ENCODE data around the gene GRM7.

The GRM7 gene

GRCh38 chr3:7536510-7536909 lies 675.6 kb downstream of the GRM7 start:
- Histone ChIP-seq H3K27me3 (ENCODE audit: control insufficient read depth in 1 of 2, insufficient read depth in 2 of 2, low read length in 2 of 2) (no peaks in the 10 kb centered on the region), H3K27ac (ENCODE audit: low read depth, low read length) (no peak overlapping the region), H3K9ac (ENCODE audit: low read depth in 1 of 2, low read length in 2 of 2) (no peak overlapping the region), H3K36me3 (ENCODE audit: control insufficient read depth in 1 of 2, insufficient read depth in 2 of 2, low read length in 2 of 2) (no peaks in the 10 kb centered on the region), H3K9me3 (ENCODE audit: control insufficient read depth in 1 of 2, low read length in 2 of 2) (no peaks in the 10 kb centered on the region), H3K4me3 (ENCODE audit: low read depth in 1 of 2, low read length in 2 of 2) (no peak overlapping the region), H3K4me1 (ENCODE audit: control insufficient read depth in 1 of 2, insufficient read depth in 2 of 2, low read length in 2 of 2) (no peaks in the 10 kb centered on the region)

- Histone ChIP-seq H3K27me3 (ENCODE audit: control insufficient read depth in 1 of 2, insufficient read depth in 2 of 2, low read length in 2 of 2) (no peaks in the 10 kb centered on the region), H3K9me3 (ENCODE audit: control insufficient read depth in 1 of 2, low read length in 2 of 2) (no peaks in the 10 kb centered on the region), H3K36me3 (ENCODE audit: control insufficient read depth in 1 of 2, insufficient read depth in 2 of 2, low read length in 2 of 2) (no peaks in the 10 kb centered on the region), H3K27ac (ENCODE audit: low read depth, low read length) (no peak overlapping the region), H3K4me1 (ENCODE audit: control insufficient read depth in 1 of 2, insufficient read depth in 2 of 2, low read length in 2 of 2) (no peaks in the 10 kb centered on the region), H3K4me3 (ENCODE audit: low read depth in 1 of 2, low read length in 2 of 2) (no peak overlapping the region), H3K9ac (ENCODE audit: low read depth in 1 of 2, low read length in 2 of 2) (no peak overlapping the region)
Measured at GRCh38 chr3:7536921-7537320, 676.0 kb downstream of the GRM7 start.

GRCh38 chr3:7543294-7543880 lies 682.5 kb downstream of the GRM7 start:
- H3K9me3 ChIP-seq (ENCODE audit: control insufficient read depth in 1 of 2, low read length in 2 of 2) = no peaks in the 10 kb centered on the region
- H3K36me3 ChIP-seq (ENCODE audit: control insufficient read depth in 1 of 2, insufficient read depth in 2 of 2, low read length in 2 of 2) = no peaks in the 10 kb centered on the region
- no peaks in the 10 kb centered on the region for H3K4me1 ChIP-seq (ENCODE audit: control insufficient read depth in 1 of 2, insufficient read depth in 2 of 2, low read length in 2 of 2)
- H3K27ac ChIP-seq (ENCODE audit: low read depth, low read length) = no peak overlapping the region
- H3K4me3 ChIP-seq (ENCODE audit: low read depth in 1 of 2, low read length in 2 of 2) = no peak overlapping the region
- no peaks in the 10 kb centered on the region for H3K27me3 ChIP-seq (ENCODE audit: control insufficient read depth in 1 of 2, insufficient read depth in 2 of 2, low read length in 2 of 2)
- H3K9ac ChIP-seq (ENCODE audit: low read depth in 1 of 2, low read length in 2 of 2) = no peak overlapping the region

GRCh38 chr3:7545334-7545733 lies 684.4 kb downstream of the GRM7 start:
- Histone ChIP-seq H3K27ac (ENCODE audit: low read depth, low read length) (no peak overlapping the region), H3K36me3 (ENCODE audit: control insufficient read depth in 1 of 2, insufficient read depth in 2 of 2, low read length in 2 of 2) (no peaks in the 10 kb centered on the region), H3K9ac (ENCODE audit: low read depth in 1 of 2, low read length in 2 of 2) (no peak overlapping the region), H3K4me1 (ENCODE audit: control insufficient read depth in 1 of 2, insufficient read depth in 2 of 2, low read length in 2 of 2) (no peaks in the 10 kb centered on the region), H3K27me3 (ENCODE audit: control insufficient read depth in 1 of 2, insufficient read depth in 2 of 2, low read length in 2 of 2) (no peaks in the 10 kb centered on the region), H3K4me3 (ENCODE audit: low read depth in 1 of 2, low read length in 2 of 2) (no peak overlapping the region), H3K9me3 (ENCODE audit: control insufficient read depth in 1 of 2, low read length in 2 of 2) (no peaks in the 10 kb centered on the region)

GRCh38 chr3:7546253-7546652 lies 685.3 kb downstream of the GRM7 start:
- no peaks in the 10 kb centered on the region for H3K9me3 ChIP-seq (ENCODE audit: control insufficient read depth in 1 of 2, low read length in 2 of 2)
- H3K36me3 ChIP-seq (ENCODE audit: control insufficient read depth in 1 of 2, insufficient read depth in 2 of 2, low read length in 2 of 2) = no peaks in the 10 kb centered on the region
- H3K4me3 ChIP-seq (ENCODE audit: low read depth in 1 of 2, low read length in 2 of 2) = no peak overlapping the region
- H3K4me1 ChIP-seq (ENCODE audit: control insufficient read depth in 1 of 2, insufficient read depth in 2 of 2, low read length in 2 of 2) = no peaks in the 10 kb centered on the region
- no peak overlapping the region for H3K27ac ChIP-seq (ENCODE audit: low read depth, low read length)
- no peak overlapping the region for H3K9ac ChIP-seq (ENCODE audit: low read depth in 1 of 2, low read length in 2 of 2)
- no peaks in the 10 kb centered on the region for H3K27me3 ChIP-seq (ENCODE audit: control insufficient read depth in 1 of 2, insufficient read depth in 2 of 2, low read length in 2 of 2)

- Histone ChIP-seq H3K36me3 (ENCODE audit: control insufficient read depth in 1 of 2, insufficient read depth in 2 of 2, low read length in 2 of 2) (no peaks in the 10 kb centered on the region), H3K4me1 (ENCODE audit: control insufficient read depth in 1 of 2, insufficient read depth in 2 of 2, low read length in 2 of 2) (no peaks in the 10 kb centered on the region), H3K27ac (ENCODE audit: low read depth, low read length) (no peak overlapping the region), H3K9me3 (ENCODE audit: control insufficient read depth in 1 of 2, low read length in 2 of 2) (peaks cover 7 to 8% of the 10 kb centered on the region in 2 donors), H3K27me3 (ENCODE audit: control insufficient read depth in 1 of 2, insufficient read depth in 2 of 2, low read length in 2 of 2) (no peaks in the 10 kb centered on the region), H3K4me3 (ENCODE audit: low read depth in 1 of 2, low read length in 2 of 2) (no peak overlapping the region), H3K9ac (ENCODE audit: low read depth in 1 of 2, low read length in 2 of 2) (no peak overlapping the region)
Measured at GRCh38 chr3:7547826-7548225, 686.9 kb downstream of the GRM7 start.

- no peaks in the 10 kb centered on the region for H3K36me3 ChIP-seq (ENCODE audit: control insufficient read depth in 1 of 2, insufficient read depth in 2 of 2, low read length in 2 of 2)
- no peaks in the 10 kb centered on the region for H3K4me1 ChIP-seq (ENCODE audit: control insufficient read depth in 1 of 2, insufficient read depth in 2 of 2, low read length in 2 of 2)
- no peak overlapping the region for H3K27ac ChIP-seq (ENCODE audit: low read depth, low read length)
- no peaks in the 10 kb centered on the region for H3K9me3 ChIP-seq (ENCODE audit: control insufficient read depth in 1 of 2, low read length in 2 of 2)
- H3K9ac ChIP-seq (ENCODE audit: low read depth in 1 of 2, low read length in 2 of 2) = no peak overlapping the region
- no peaks in the 10 kb centered on the region for H3K27me3 ChIP-seq (ENCODE audit: control insufficient read depth in 1 of 2, insufficient read depth in 2 of 2, low read length in 2 of 2)
- H3K4me3 ChIP-seq (ENCODE audit: low read depth in 1 of 2, low read length in 2 of 2) = no peak overlapping the region
Measured at GRCh38 chr3:7562892-7563291, 702.0 kb downstream of the GRM7 start.

GRCh38 chr3:7565574-7565973 lies 704.7 kb downstream of the GRM7 start:
- H3K4me3 ChIP-seq (ENCODE audit: low read depth in 1 of 2, low read length in 2 of 2) = no peak overlapping the region
- H3K27me3 ChIP-seq (ENCODE audit: control insufficient read depth in 1 of 2, insufficient read depth in 2 of 2, low read length in 2 of 2) = no peaks in the 10 kb centered on the region
- no peaks in the 10 kb centered on the region for H3K4me1 ChIP-seq (ENCODE audit: control insufficient read depth in 1 of 2, insufficient read depth in 2 of 2, low read length in 2 of 2)
- no peak overlapping the region for H3K9ac ChIP-seq (ENCODE audit: low read depth in 1 of 2, low read length in 2 of 2)
- no peak overlapping the region for H3K27ac ChIP-seq (ENCODE audit: low read depth, low read length)
- no peaks in the 10 kb centered on the region for H3K36me3 ChIP-seq (ENCODE audit: control insufficient read depth in 1 of 2, insufficient read depth in 2 of 2, low read length in 2 of 2)
- no peaks in the 10 kb centered on the region for H3K9me3 ChIP-seq (ENCODE audit: control insufficient read depth in 1 of 2, low read length in 2 of 2)

GRCh38 chr3:7567160-7567559 lies 706.2 kb downstream of the GRM7 start:
- Histone ChIP-seq H3K9me3 (ENCODE audit: control insufficient read depth in 1 of 2, low read length in 2 of 2) (no peaks in the 10 kb centered on the region), H3K4me3 (ENCODE audit: low read depth in 1 of 2, low read length in 2 of 2) (no peak overlapping the region), H3K36me3 (ENCODE audit: control insufficient read depth in 1 of 2, insufficient read depth in 2 of 2, low read length in 2 of 2) (no peaks in the 10 kb centered on the region), H3K27me3 (ENCODE audit: control insufficient read depth in 1 of 2, insufficient read depth in 2 of 2, low read length in 2 of 2) (no peaks in the 10 kb centered on the region), H3K9ac (ENCODE audit: low read depth in 1 of 2, low read length in 2 of 2) (no peak overlapping the region), H3K4me1 (ENCODE audit: control insufficient read depth in 1 of 2, insufficient read depth in 2 of 2, low read length in 2 of 2) (no peaks in the 10 kb centered on the region), H3K27ac (ENCODE audit: low read depth, low read length) (no peak overlapping the region)

- no peaks in the 10 kb centered on the region for H3K9me3 ChIP-seq (ENCODE audit: control insufficient read depth in 1 of 2, low read length in 2 of 2)
- H3K27ac ChIP-seq (ENCODE audit: low read depth, low read length) = no peak overlapping the region
- no peaks in the 10 kb centered on the region for H3K36me3 ChIP-seq (ENCODE audit: control insufficient read depth in 1 of 2, insufficient read depth in 2 of 2, low read length in 2 of 2)
- H3K27me3 ChIP-seq (ENCODE audit: control insufficient read depth in 1 of 2, insufficient read depth in 2 of 2, low read length in 2 of 2) = no peaks in the 10 kb centered on the region
- H3K4me1 ChIP-seq (ENCODE audit: control insufficient read depth in 1 of 2, insufficient read depth in 2 of 2, low read length in 2 of 2) = no peaks in the 10 kb centered on the region
- no peak overlapping the region for H3K9ac ChIP-seq (ENCODE audit: low read depth in 1 of 2, low read length in 2 of 2)
- no peak overlapping the region for H3K4me3 ChIP-seq (ENCODE audit: low read depth in 1 of 2, low read length in 2 of 2)
Measured at GRCh38 chr3:7568526-7569184, 707.7 kb downstream of the GRM7 start.
